HG02763 (cell line): Measurements from ENCODE around the gene PDGFB.

Experiments
- ATAC-seq: cut with Tn5 transposase; IDR thresholded peaks from one replicate; pipeline ENCODE4 v1.9.1; 2021; ENCODE audit warnings: mild to moderate bottlenecking, moderate library complexity; ENCODE audit not compliant: unreplicated experiment

The PDGFB gene

DNA sequence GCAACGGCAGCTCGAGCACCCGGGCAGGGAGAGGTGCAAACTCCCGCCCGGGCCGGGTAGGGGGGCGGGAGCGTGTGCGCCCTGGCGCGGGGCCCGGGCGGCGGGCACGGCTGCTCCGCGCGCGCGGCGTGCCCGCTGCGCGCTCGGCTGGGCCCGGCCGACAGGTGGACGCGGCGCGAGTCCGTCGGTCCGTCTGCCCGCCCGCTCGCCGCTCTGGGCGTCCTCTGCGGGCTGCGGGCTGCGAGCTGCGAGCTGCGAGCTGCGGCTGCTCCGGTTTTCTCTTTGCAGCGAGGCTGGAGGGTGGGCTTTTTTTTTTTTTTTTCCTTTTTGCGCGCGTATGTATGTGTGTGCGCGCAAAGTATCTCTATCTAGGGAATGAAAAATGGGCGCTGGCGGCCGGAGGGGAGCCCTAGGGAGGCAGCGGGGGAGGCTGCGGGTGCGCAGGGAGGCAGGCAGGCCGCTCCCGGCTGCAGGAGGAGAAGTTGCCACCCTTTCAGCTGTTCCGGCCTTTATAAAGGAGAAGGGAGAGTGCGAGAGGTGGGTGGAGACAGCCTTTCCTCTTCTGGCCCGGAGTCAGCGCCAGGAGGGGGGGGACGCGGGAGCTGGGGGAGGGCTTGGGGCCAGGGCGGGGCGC lies at the start of gene PDGFB:
Gene PDGFB, minus strand, starts transcription at position 487 of the 634 bp plus-strand sequence. CDS start 1,019 bp downstream, outside the sequence.
- no peak for ATAC-seq

DNA sequence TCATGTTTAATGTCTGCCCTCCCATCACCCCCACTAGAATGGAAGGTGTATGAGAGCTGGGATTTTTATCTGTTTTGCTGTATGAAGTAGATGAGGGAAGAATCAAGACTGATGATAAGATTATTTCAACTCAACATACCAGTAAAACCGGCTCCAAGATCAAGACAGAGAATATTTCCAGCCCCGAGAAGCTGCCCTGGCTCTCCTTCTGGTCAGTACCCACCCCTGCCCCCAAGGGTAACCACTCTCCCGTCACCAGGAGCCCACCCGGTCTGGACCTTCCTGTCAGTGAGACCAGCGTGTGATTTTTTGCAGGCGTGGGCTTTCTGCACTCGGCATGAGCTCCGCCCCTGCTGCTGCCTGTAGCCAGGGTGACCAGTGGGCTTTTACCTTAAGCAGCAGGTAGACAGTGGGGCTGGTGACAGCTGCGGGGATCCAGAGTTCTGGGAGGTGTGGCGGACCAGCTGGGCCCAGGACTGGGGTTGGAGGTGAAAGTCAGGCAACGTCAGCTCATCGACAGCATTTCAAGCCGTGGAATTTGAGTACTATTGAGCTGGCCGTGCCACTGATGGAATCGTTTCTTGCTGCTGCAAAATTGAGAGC lies 49.1 kb upstream of the PDGFB start:
- ATAC-seq, result no peak

DNA sequence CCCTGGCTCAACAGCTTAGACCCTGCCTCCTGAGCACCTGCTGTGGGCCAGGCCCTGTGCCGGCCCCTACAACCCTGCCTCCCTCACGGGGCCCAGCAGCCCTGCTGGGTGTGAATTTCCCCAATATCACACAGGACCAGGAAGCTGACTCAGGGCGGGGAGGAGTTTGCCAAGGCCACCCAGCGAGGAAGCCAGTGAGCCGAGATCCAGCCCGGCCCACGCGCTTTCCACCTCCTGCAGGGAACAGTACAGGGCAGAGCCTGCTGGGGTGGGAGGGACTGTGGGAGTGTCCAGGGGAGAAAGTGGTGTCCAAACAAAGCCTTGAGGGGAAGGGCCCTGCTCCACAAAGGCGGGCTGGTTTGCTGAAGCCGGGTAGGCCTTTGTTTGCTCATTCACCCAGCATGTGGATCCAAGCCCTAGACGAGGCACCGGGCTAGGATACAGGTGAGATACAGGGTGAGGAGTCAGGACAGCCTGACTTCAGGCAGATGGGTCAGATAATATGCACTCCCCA lies 47.8 kb upstream of the PDGFB start:
- ATAC-seq, result no peak

DNA sequence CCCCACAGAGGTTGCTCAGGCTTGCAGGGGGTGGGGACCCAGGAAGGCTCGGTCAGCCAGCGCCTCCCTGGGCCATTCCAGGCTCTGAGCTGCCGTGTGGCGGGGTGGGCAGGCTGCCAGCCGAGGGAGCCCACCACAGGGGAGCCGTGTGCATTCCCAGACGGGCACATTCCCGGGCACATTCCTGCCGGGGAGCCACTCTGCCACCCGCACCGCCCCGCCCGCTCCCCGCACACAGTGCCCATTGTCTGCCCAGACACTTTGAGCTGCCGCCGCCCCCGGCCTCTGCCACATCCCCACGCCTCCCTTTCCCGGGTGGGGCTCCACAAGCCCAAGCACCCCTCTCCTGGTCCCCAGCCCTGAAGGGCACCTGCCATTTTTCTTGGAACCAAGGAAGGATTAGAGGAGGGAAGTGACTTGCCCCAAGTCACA lies 47.3 kb upstream of the PDGFB start:
- ATAC-seq, result no peak

DNA sequence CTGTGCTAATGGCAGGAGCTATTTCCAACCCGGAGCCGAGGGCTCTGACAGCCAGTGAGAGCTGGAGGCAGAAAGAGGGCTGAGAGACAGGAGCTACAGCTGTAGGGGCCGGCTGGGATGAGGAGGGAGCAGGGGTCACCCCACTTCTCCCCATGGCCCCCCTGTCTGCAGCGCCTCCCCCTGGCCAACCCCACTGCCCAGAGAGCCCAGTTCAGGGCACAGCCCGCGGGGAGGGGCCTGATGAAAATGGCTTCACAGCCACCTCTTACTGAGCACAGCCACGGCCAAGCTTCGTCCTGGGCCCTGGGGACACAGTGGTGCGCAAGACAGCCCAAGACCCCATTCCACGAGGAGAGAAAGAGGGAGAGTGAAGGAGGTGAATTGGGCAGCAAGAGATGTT lies 46.7 kb upstream of the PDGFB start:
- ATAC-seq, result no peak

DNA sequence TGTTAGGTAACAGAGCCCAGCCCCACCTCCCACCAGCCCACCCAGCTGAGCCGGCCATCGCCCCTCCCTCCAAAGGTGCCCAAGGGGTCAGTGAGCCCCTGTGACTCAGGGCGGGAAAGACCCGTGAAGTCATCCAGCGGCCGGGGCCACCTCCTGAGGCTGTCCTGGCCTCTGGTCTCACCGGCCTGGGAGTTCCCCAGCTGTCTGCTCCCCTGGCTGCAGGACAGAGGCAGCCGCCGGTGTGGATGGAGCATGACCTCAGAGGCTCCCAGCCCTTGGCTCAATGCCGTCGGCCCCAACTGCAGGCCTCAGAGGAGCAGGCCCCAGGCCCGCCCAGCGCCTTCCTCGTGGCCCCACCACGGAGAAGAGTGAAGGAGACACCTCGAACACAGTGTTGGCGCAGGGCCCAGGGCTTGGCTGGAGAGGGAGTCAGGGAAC lies 46.0 kb upstream of the PDGFB start:
- ATAC-seq, result no peak

DNA sequence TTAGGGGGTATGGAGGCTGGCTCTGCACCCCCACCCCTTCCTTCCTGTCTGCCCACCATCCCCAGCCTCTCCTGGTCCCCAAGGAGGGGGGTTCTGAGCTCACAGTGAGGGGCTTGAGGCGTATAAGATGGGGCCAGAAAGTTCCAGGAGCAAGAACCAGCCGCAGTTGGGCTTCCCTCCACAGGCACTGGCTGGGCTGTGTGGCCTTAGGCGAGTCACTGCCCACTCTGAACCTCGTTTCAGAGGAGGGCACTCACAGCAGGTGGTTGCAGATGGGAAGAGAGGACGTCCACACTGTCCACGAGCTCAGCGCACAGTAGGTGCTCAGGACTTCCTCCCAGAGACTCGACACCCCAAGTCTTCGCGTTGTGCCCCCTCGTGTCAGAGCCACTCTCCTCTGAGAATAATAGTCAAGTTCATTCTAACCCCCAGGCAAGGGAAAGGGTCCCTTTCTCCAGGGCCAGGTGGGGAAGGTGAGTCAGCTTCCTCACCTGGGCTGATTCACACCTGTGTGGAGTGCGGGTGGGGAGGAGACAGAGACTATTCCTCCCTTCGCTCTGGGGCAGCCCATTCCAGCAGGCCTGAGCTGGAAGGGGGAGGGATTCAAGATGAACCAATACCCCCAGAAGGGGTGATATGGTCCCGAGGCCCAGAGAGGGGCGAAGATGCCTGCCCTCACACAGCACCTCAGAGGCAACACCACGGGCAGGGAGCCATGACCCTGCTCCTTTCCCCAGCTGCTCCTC lies 45.4 kb upstream of the PDGFB start:
- no peak for ATAC-seq

DNA sequence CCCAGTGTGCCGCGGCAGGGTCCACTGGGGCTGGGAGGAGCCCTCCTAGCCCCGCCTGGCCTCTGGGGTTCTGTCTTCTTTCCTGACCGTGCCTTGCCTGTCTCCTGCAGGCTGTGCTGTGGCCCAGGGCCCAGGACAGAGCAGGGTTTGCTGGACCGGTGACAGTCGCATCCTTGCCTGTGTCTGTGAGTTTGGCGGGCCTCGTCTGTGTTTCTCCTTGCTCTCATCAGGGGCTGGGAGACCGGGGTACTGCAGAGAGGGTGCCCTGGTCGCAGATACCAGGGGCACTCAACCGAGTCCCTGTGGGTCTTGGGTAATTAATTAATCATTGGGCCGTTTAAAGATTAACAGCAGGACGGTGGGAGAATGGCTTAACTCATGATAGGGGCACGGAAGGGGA lies 44.8 kb upstream of the PDGFB start:
- ATAC-seq, result no peak

DNA sequence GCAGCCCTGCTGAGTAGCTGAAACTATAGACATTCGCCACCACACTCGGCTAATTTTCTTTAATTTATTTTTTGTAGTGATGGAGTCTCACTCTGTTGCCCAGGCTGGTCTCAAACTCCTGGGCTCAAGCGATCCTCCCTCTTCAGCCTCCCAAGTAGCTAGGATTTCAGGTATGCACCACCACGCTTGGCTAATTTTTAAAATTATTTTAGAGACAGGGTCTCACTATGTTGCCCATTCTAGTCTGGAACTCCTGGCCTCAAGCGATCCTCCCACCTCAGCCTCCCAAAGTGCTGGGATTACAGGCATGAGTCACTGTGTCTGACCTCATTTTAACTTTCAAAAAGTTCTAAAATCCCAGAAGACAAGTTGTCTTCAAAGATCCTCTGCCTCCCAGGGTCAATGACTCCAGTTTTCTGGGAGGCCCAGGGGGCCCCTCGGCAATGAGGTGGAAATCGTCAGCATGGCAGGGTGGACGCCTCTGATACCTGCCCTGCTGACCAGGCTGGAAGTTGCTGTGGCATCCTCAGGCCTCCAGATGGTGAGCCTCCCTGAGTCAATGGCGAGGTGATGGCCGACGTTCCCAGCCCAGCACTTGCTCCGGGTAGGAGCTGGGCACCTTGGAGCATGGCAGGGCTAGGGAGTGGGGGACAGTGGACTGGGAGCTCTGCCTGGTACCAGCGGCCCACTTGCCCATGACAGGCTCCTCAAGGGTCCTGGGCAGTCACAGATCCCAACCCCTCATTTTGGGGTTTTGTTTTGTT lies 43.5 kb upstream of the PDGFB start:
- no peak for ATAC-seq

DNA sequence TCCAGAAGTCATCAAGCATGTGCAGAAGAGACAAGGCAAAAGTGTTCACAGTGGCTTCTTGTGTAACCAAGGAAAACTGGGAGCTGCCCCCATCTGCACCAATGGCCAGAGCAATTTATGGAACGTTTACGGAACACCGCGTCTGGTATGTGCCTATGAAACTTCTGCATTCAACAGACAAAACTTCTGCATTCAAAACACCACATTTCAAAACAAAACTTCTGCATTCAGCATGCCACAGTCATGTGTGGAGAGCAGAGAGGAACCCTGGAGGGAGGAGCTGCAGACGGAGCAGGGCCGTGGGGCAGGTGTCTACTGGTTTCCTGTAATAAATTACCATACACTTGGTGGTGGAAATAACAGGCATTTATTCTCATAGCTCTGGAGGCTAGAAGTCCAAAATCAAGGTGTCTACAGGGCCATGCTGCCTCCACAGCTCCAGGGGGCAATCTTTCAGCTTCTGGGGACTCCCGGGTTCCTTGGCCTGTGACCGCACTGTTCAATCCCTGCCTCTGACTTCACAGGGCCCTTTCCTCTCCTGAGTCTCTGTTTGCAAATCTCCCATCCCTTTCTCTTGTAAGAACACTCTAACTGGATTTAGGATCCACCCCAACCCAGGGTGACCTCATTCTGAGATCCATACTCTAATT lies 42.4 kb upstream of the PDGFB start:
- ATAC-seq, result no peak

DNA sequence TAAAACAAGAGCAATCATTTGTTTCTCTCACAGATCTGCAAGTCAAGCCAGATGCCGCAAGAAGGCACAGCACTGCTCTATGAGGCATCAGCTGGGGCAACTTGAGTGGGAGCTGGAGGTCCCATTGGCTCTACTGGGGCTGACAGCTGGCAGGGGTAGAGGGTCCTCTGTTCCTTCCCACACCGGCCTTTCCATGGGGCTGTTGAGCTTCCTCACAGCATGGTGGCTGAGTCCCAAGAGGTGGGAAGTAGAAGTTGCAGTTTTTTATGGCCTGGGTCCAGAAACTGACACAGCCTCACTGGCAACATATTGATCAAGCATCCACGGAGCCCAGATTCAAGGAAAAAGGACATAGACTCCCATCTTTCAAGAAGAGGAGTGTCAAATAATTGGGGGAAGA lies 40.2 kb upstream of the PDGFB start:
- no peak for ATAC-seq

DNA sequence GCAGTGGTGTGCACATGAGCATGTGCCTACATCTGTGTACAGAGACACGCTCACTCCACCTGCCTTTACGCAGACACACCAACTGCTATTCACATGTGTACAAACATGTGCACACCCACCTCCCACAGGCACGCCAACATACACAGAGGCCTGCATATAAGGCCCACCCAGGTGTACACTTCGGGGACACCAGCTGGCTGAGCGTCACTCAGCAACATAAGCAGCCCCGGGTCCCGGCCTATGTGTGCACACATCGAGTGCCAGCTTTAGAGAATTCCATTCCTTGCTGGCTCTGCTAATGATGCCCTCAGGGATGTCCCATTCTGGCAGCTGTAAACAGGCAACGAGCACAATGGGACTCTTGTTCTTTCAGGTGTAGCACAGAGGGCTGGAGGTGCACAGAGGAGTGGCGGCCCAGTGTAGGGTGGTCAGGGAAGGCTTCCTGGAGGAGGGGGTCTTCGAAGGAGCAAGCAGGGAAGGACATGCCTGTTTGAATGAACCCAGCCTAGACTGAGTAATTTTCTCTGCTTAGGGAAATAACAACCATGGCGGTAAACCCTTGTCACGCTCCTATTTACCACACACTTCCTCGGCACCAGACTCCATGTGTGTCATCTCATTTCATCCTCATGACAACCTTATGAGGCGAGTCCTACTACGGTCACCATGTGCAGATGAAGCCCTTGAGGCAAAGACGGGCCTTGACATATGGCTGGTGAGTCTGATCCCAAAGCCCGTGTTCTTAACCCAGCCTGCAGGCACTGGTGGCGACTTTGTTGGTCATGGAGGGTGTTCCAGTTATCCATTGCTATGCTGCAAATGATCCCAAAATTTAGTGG lies 39.6 kb upstream of the PDGFB start:
- no peak for ATAC-seq

DNA sequence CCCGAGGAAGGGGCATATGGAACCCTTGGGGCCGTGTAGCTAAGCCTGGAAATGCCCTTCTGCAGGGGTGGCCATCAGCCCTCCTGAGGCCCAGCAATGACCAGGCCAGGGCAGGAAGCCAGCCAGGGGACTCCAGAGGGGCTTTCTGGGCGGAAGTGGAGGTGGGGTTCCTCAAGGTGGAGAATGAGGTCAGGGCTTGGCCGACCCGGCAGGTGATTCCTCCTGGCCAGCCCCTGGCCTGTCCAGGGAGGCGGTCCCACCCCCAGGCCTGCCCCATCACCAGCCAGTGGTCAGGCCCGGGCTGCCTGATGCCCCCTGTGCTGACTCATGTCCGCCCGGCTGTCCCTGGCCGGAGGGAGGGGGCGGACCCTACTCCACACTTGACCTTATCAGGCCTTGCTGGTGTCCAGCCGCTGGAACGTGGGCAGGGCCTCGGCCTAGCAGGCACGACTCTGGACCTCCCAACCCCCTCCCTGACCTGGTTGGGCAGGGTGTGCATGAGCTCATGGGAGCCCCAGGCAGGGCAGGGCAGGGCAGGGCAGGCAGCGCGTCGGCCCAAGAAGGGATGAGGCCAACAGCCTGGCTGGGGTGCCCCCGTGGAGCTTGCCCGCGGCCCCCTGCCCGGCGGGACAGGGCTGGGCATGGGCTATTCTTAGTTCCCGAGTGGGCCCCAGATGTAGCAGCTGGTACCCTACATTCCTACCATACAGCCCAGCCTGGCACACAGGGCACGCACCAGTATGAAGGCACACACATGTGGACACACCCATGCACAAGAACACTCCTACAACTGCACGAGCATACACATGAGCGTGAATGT lies 38.8 kb upstream of the PDGFB start:
- no peak for ATAC-seq

DNA sequence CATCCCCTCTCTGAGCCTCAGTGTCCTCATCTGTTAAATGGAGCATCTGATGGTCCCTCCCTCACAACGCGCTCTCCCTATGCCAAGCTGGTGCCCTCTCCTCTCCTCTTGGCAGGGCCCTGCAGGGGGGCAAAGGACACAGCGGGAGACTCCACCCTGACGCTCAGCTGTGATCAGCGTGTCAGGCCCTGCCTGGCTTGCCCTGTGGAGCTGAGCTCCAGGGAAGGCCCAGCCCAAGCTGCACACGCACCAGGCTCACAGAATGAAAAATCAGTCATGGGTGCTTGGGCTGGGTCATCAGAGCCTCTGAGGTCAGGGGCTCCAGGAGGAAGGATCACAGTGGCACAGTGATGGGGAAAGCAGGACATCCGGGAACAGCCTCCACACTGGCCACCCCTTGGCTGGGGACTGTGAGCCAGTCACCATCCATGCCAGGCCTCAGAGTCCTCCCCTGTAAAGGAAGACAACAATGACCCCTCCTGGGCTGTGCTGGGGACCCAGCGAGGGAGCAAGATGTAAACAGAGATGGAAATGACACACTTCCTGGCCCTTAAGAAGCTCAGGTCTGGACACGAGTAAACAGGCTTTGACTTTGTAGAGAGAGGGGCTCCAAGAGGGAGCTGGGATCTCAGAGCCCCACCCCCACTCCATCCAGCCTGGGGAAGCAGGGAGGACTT lies 38.0 kb upstream of the PDGFB start:
- no peak for ATAC-seq

DNA sequence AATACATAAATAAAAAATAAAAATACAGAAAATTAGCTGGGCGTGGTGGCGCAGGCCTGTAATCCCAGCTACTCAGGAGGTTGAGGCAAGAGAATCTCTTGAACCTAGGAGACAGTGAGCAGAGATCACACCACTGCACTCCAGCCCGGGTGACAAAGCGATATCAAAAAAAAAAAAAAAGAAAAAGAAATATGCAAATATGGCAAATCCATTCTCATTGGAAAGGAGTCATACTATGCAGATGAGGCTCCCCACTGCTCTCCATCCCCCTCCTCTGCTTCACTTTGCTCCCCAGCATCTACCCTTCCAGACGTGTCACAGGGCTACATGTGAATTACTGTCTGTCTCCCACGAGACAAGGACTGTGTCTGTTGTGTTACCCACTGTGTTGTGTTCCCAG lies 36.3 kb upstream of the PDGFB start:
- no peak for ATAC-seq

DNA sequence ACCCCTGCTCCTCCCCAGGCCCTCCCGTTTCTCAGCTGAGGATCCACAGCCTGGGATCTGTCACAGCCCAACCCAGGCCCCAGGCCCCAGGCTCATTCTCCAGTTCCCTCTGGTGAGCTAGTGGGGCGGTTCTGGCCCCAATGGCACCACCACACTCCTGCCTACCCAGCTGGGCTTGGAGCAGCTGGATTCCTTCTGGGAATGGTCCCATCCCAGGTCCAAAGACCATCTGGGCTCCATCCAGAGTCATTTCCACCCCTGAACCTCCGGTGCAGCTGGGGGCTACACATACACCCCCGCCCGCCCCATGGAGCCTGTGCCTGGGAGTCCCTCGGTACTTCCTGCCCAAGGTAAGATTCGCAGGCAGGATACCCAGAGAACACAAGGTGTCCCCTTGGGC lies 35.5 kb upstream of the PDGFB start:
- ATAC-seq, result no peak

DNA sequence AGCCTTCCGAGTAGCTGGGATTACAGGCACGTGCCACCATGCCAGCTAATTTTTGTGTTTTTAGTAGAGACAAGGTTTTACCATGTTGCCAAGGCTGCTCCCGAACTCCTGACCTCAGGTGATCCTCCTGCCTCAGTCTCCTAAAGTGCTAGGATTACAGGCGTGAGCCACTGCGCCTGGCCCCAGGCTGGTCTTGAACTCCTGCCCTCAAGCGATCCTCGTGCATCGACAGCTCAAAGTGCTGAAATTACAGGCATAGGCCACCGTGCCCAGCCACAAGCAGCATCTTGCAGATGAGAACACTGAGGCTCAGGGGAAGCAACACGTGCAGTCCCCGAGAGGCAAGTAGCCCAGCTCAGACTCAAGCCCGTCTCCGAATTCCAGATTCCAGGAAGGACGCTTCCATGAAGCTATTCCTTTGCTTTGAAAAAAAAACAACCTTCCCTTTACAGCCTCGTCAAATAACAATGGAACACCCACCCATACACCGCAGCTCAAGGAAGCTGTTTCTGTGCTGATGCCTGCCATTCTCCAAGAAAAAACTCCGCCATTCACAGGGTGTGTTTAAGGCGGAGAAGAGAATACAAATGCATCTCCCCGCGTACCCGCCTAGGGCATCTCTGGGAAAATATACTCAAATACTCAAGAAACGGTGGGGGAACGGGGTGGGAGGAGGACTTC lies 34.5 kb upstream of the PDGFB start:
- ATAC-seq, result no peak

DNA sequence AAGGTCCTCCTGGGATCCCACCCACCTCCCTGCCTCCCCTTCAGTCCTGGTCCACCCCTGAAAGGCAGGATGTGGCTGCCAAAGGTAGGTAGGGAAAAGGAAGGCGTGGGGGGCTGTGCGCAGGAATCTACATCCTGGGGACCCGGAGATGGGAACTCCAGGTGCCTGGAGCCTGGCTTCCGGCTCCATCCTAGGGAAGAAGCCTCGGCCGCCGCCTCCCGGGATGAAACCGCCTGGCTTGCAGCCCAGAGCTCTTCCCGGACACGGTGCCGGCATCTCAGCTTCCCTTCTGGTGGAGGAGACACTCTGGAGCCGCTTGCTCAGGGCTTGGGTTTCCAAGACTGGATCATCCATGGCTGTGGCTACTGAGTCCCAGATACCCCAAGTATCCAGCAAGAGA lies 33.3 kb upstream of the PDGFB start:
- ATAC-seq, result no peak
